Measurements from ENCODE around the gene AKR1B1.

- TF ChIP-seq CTCF (IDR thresholded peaks at IDR 0.05) (no peak), POLR2AphosphoS5 (IDR thresholded peaks at IDR 0.05) (no peak)
Observed at GRCh38 chr7:134481167-134481566, 22.3 kb upstream of the AKR1B1 start.

All from prostate gland (tissue), 2 donors.